HepG2 (cell line): Measurements from ENCODE around the gene PSENEN. TPM values are rescaled to one million over a fixed set of nuclear protein-coding genes. Genes with fewer than 3 reads are reported as not detected.

ENCODE experiments used
- BATF2 ChIP-seq: sonication (generic); formaldehyde crosslinking; IDR thresholded peaks from 2 replicates; pipeline ENCODE4 v1.8.0; 2022; ENCODE audit warnings: mild to moderate bottlenecking, missing genetic modification reagents, moderate library complexity
- CC2D1A ChIP-seq: sonication (generic); formaldehyde crosslinking; IDR thresholded peaks from 2 replicates; pipeline ENCODE4 v1.8.1; 2023; ENCODE audit warnings: mild to moderate bottlenecking, missing genetic modification reagents
- CHCHD3 ChIP-seq: sonication (generic); formaldehyde crosslinking; IDR thresholded peaks from 2 replicates; pipeline ENCODE4 v1.8.0; 2022; ENCODE audit warnings: mild to moderate bottlenecking, missing genetic modification reagents, moderate library complexity
- DPF2 ChIP-seq: sonication (generic); formaldehyde crosslinking; IDR thresholded peaks from 2 replicates; pipeline ENCODE4 v1.4.0; 2020; ENCODE audit warnings: mild to moderate bottlenecking, low read depth, missing genetic modification reagents, borderline replicate concordance
- GFI1 ChIP-seq: sonication (generic); formaldehyde crosslinking; IDR thresholded peaks from 2 replicates; pipeline ENCODE4 v1.5.0; 2020; ENCODE audit warnings: missing genetic modification reagents, mild to moderate bottlenecking, borderline replicate concordance
- HOXA3 ChIP-seq: sonication (generic); formaldehyde crosslinking; IDR thresholded peaks from 2 replicates; pipeline ENCODE4 v1.5.0; 2020; ENCODE audit warnings: missing genetic modification reagents
- MAFG ChIP-seq: sonication (generic); formaldehyde crosslinking; IDR thresholded peaks from 2 replicates; pipeline ENCODE4 v1.5.1; 2020; ENCODE audit warnings: mild to moderate bottlenecking, missing genetic modification reagents
- MLX ChIP-seq: IDR thresholded peaks from 2 replicates; pipeline ENCODE4 v1.6.1; 2016
- MYNN ChIP-seq: sonication (generic); formaldehyde crosslinking; IDR thresholded peaks from 2 replicates; pipeline ENCODE4 v1.4.0; 2020; ENCODE audit warnings: mild to moderate bottlenecking, low read depth, missing genetic modification reagents
- PAF1 ChIP-seq: IDR thresholded peaks from 2 replicates; pipeline ENCODE4 v1.6.1; 2016; ENCODE audit warnings: missing genetic modification reagents, missing compliant biosample characterization
- PHF21A ChIP-seq: sonication (generic); formaldehyde crosslinking; IDR thresholded peaks from 2 replicates; pipeline ENCODE4 v1.5.0; 2020; ENCODE audit warnings: mild to moderate bottlenecking, missing genetic modification reagents
- PITX1 ChIP-seq: sonication (generic); formaldehyde crosslinking; IDR thresholded peaks from 2 replicates; pipeline ENCODE4 v1.5.1; 2020; ENCODE audit warnings: mild to moderate bottlenecking, missing genetic modification reagents
- RARG ChIP-seq: sonication (generic); formaldehyde crosslinking; IDR thresholded peaks from 2 replicates; pipeline ENCODE4 v1.4.0; 2020; ENCODE audit warnings: low read depth, mild to moderate bottlenecking, missing genetic modification reagents
- SNRNP70 ChIP-seq: fragments of 200-400 bp; formaldehyde crosslinking; IDR thresholded peaks from 2 replicates; pipeline ENCODE4 v1.6.1; 2017; ENCODE audit warnings: mild to moderate bottlenecking, low read depth, low read length, moderate library complexity
- SP2 ChIP-seq: sonication (generic); formaldehyde crosslinking; IDR thresholded peaks from 2 replicates; pipeline ENCODE4 v1.5.1; 2020; ENCODE audit warnings: mild to moderate bottlenecking, missing genetic modification reagents
- TCF7 ChIP-seq: sonication (generic); IDR thresholded peaks from 2 replicates; pipeline ENCODE4 v1.6.1; 2016; ENCODE audit warnings: antibody characterized with exemption, low read depth
- THAP7 ChIP-seq: sonication (generic); formaldehyde crosslinking; IDR thresholded peaks from 2 replicates; pipeline ENCODE4 v1.8.1; 2023; ENCODE audit warnings: mild to moderate bottlenecking, missing genetic modification reagents
- TRAFD1 ChIP-seq: sonication (generic); formaldehyde crosslinking; IDR thresholded peaks from 2 replicates; pipeline ENCODE4 v1.5.1; 2020; ENCODE audit warnings: missing genetic modification reagents, mild to moderate bottlenecking, borderline replicate concordance
- ZC3H4 ChIP-seq: sonication (generic); formaldehyde crosslinking; IDR thresholded peaks from 2 replicates; pipeline ENCODE4 v1.4.0; 2020; ENCODE audit warnings: missing genetic modification reagents, borderline replicate concordance
- ZFP36L2 ChIP-seq: sonication (generic); formaldehyde crosslinking; IDR thresholded peaks from 2 replicates; pipeline ENCODE4 v1.4.0; 2020; ENCODE audit warnings: missing genetic modification reagents
- ZFP82 ChIP-seq: sonication (generic); formaldehyde crosslinking; IDR thresholded peaks from 2 replicates; pipeline ENCODE4 v1.5.1; 2020; ENCODE audit warnings: mild to moderate bottlenecking, missing genetic modification reagents, borderline replicate concordance
- ZNF143 ChIP-seq: sonication (generic); formaldehyde crosslinking; IDR thresholded peaks from 2 replicates; pipeline ENCODE4 v1.4.0; 2020; ENCODE audit warnings: missing genetic modification reagents
- ZNF329 ChIP-seq: sonication (generic); formaldehyde crosslinking; IDR thresholded peaks from 2 replicates; pipeline ENCODE4 v1.9.0; 2021; ENCODE audit warnings: low read depth, mild to moderate bottlenecking, missing genetic modification reagents
- ZNF468 ChIP-seq: sonication (generic); formaldehyde crosslinking; IDR thresholded peaks from 2 replicates; pipeline ENCODE4 v1.8.0; 2022; ENCODE audit warnings: mild to moderate bottlenecking, moderate library complexity, missing genetic modification reagents
- ZNF496 ChIP-seq: sonication (generic); formaldehyde crosslinking; IDR thresholded peaks from 2 replicates; pipeline ENCODE4 v1.8.1; 2023; ENCODE audit warnings: mild to moderate bottlenecking, moderate library complexity, missing genetic modification reagents; ENCODE audit not compliant: insufficient replicate concordance
- ZNF703 ChIP-seq: sonication (generic); formaldehyde crosslinking; IDR thresholded peaks from 2 replicates; pipeline ENCODE4 v1.5.1; 2020; ENCODE audit warnings: missing genetic modification reagents, mild to moderate bottlenecking, moderate library complexity, borderline replicate concordance
- ZNF879 ChIP-seq: sonication (generic); formaldehyde crosslinking; IDR thresholded peaks from 2 replicates; pipeline ENCODE4 v1.8.1; 2023; ENCODE audit warnings: missing genetic modification reagents
- ZSCAN20 ChIP-seq: sonication (generic); formaldehyde crosslinking; IDR thresholded peaks from 2 replicates; pipeline ENCODE4 v1.4.0; 2020; ENCODE audit warnings: missing genetic modification reagents, mild to moderate bottlenecking, borderline replicate concordance
- ZSCAN30 ChIP-seq: sonication (generic); formaldehyde crosslinking; IDR thresholded peaks from 2 replicates; pipeline ENCODE4 v1.5.0; 2020; ENCODE audit warnings: mild to moderate bottlenecking, missing genetic modification reagents
- polyA plus RNA-seq, 8 experiments: library from polyadenylated mRNA; depleted of rRNA in 3 of 8; stranded (reverse) in 7 of 8; unstranded in 1 of 8; fragments of >200 nt; fragmentation: Illumina TruSeq in 4 of 8; extraction: Trizol in 4 of 8; gene quantifications; 2 replicates each; pipeline versions ENCODE4 v1.2.1 to v1.2.3, GENCODE V29; 2011 to 2016; ENCODE audit warnings: low read depth in 4 of 8, missing spikeins in 1 of 8, mixed read lengths in 1 of 8; ENCODE audit not compliant: insufficient read depth in 1 of 8
- total RNA-seq, 5 experiments: library from RNA; depleted of rRNA; stranded (reverse); fragments of >200 nt; fragmentation: Illumina TruSeq; extraction: Trizol; gene quantifications; 2 replicates each; pipeline ENCODE4 v1.2.3, GENCODE V29; 2016; ENCODE audit warnings: low read depth in 1 of 5

PSENEN gene
- total and polyA plus RNA-seq, 2 of the 13 experiments (the other 11 are each of a cell fraction or from before 2014, with no cell fraction given): 16.9 to 34.2 TPM

GRCh38 chr19:35702223-35703012, 43.0 kb upstream of the PSENEN start (continued):
- no peak for TF ChIP-seq BATF2
- TF ChIP-seq TRAFD1 (CRISPR knock-in tag): no peak
- TF ChIP-seq ZNF329 (CRISPR knock-in tag): no peak
- TF ChIP-seq ZNF703: no peak
- no peak for TF ChIP-seq ZNF468 (CRISPR knock-in tag)
- TF ChIP-seq TCF7: no peak
- TF ChIP-seq GFI1 (CRISPR knock-in tag): no peak
- no peak for TF ChIP-seq SNRNP70
- TF ChIP-seq ZNF879 (CRISPR knock-in tag): no peak
- TF ChIP-seq CHCHD3 (CRISPR knock-in tag): no peak
- TF ChIP-seq HOXA3 (CRISPR knock-in tag): peak; percentile 17; the same call in 1 of the 2 replicates
- no peak for TF ChIP-seq ZNF496 (CRISPR knock-in tag)
- no peak for TF ChIP-seq CC2D1A (CRISPR knock-in tag)
- peak; percentile 94 for TF ChIP-seq THAP7
- TF ChIP-seq DPF2: no peak
- no peak for TF ChIP-seq ZSCAN30 (CRISPR knock-in tag)
- TF ChIP-seq PAF1 (CRISPR knock-in tag): no peak
- TF ChIP-seq RARG (CRISPR knock-in tag): no peak
- TF ChIP-seq ZC3H4 (CRISPR knock-in tag): no peak
- TF ChIP-seq ZFP82: no peak
- TF ChIP-seq PHF21A (CRISPR knock-in tag): peak; percentile 80; the same call in 1 of the 2 replicates
- TF ChIP-seq MAFG: no peak
- no peak for TF ChIP-seq MLX (CRISPR knock-in tag)
- no peak for TF ChIP-seq MYNN (CRISPR knock-in tag)
- TF ChIP-seq ZSCAN20 (CRISPR knock-in tag): no peak
- 0 out of 2 replicates have a peak, but pooled peaks have one; percentile 12 for TF ChIP-seq PITX1 (CRISPR knock-in tag)
- no peak for TF ChIP-seq ZFP36L2 (CRISPR knock-in tag)
- TF ChIP-seq ZNF143: no peak
- TF ChIP-seq SP2 (CRISPR knock-in tag): peak; percentile 99
